HepG2 (cell line): ENCODE measurements around the gene MID1.

Experiments used
- FOSL2 ChIP-seq: sonication (generic); formaldehyde crosslinking; IDR thresholded peaks from 2 replicates; pipeline ENCODE4 v1.4.0; 2020; ENCODE audit warnings: missing genetic modification reagents
- NR2F2 ChIP-seq: IDR thresholded peaks from 2 replicates; pipeline ENCODE4 v1.6.1; 2012; ENCODE audit warnings: low read depth, inconsistent platforms, borderline replicate concordance
- ZBTB8A ChIP-seq: sonication (generic); formaldehyde crosslinking; IDR thresholded peaks from 2 replicates; pipeline ENCODE4 v1.4.0; 2020; ENCODE audit warnings: mild to moderate bottlenecking, low read depth, missing genetic modification reagents, borderline replicate concordance
- ZNF337 ChIP-seq: sonication (generic); formaldehyde crosslinking; IDR thresholded peaks from 2 replicates; pipeline ENCODE4 v1.5.1; 2020; ENCODE audit warnings: missing genetic modification reagents, low read depth, mild to moderate bottlenecking, borderline replicate concordance
- TF ChIP-seq, protein P1 (sequence below): sonication (generic); formaldehyde crosslinking; IDR thresholded peaks from 2 replicates; pipeline ENCODE4 v1.4.0; 2020; ENCODE audit warnings: low read depth, mild to moderate bottlenecking, missing genetic modification reagents
- TF ChIP-seq, protein P2 (sequence below), 2 experiments: fragments of 450-650 bp in 1 of 2; sonication (generic) in 1 of 2; formaldehyde crosslinking in 1 of 2; IDR thresholded peaks; 2 replicates each; pipeline versions ENCODE4 v1.6.1 to v1.8.0; 2016 to 2022; ENCODE audit warnings: antibody characterized with exemption in 1 of 2, mild to moderate bottlenecking in 1 of 2, missing genetic modification reagents in 1 of 2

DNA sequence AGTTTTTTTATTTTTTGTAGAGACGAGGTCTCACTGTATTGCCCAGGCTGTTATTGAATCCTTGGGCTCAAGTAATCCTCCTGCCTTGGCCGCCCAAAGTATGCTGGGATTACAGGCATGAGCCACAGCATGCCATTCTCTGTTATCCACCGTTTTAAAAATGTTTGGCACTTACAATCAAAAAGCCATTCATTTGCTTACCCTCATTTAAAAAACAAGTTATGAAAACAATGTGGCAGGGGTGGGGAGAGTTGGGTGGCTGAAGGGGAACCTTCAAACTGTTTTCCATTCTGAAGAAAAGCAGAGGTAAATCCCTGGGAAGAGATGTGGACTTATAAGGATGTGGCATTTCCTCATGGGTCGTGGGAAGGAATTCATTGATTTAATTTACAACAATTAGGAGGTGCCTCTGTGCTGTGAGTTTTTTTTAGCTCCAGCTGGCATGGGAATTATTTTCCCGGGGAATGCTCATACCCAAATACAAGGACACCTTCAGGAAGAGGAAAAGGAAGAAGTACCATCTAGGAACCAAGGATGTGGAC lies 103.5 kb downstream of the MID1 start:
- TF ChIP-seq ZNF337 (no peak), NR2F2 (no peak), ZBTB8A (CRISPR knock-in tag) (no peak), FOSL2 (CRISPR knock-in tag) (no peak)
- TF ChIP-seq, protein P1, sequence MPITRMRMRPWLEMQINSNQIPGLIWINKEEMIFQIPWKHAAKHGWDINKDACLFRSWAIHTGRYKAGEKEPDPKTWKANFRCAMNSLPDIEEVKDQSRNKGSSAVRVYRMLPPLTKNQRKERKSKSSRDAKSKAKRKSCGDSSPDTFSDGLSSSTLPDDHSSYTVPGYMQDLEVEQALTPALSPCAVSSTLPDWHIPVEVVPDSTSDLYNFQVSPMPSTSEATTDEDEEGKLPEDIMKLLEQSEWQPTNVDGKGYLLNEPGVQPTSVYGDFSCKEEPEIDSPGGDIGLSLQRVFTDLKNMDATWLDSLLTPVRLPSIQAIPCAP, result no peak
- TF ChIP-seq, protein P2, sequence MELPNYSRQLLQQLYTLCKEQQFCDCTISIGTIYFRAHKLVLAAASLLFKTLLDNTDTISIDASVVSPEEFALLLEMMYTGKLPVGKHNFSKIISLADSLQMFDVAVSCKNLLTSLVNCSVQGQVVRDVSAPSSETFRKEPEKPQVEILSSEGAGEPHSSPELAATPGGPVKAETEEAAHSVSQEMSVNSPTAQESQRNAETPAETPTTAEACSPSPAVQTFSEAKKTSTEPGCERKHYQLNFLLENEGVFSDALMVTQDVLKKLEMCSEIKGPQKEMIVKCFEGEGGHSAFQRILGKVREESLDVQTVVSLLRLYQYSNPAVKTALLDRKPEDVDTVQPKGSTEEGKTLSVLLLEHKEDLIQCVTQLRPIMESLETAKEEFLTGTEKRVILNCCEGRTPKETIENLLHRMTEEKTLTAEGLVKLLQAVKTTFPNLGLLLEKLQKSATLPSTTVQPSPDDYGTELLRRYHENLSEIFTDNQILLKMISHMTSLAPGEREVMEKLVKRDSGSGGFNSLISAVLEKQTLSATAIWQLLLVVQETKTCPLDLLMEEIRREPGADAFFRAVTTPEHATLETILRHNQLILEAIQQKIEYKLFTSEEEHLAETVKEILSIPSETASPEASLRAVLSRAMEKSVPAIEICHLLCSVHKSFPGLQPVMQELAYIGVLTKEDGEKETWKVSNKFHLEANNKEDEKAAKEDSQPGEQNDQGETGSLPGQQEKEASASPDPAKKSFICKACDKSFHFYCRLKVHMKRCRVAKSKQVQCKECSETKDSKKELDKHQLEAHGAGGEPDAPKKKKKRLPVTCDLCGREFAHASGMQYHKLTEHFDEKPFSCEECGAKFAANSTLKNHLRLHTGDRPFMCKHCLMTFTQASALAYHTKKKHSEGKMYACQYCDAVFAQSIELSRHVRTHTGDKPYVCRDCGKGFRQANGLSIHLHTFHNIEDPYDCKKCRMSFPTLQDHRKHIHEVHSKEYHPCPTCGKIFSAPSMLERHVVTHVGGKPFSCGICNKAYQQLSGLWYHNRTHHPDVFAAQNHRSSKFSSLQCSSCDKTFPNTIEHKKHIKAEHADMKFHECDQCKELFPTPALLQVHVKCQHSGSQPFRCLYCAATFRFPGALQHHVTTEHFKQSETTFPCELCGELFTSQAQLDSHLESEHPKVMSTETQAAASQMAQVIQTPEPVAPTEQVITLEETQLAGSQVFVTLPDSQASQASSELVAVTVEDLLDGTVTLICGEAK (IDR thresholded peaks at IDR 0.05), result no peak
- TF ChIP-seq, protein P2 (CRISPR knock-in tag; IDR thresholded peaks at IDR 0.05), result no peak
